Erythroblast (primary cell): ENCODE results near the gene FAM3C.
A peak's percentile ranks its signal among the peaks of the same experiment; 100 is the strongest.
"Not testable (repeated sequence)": the region's sequence is repeated elsewhere in the genome, so short reads cannot be mapped to it uniquely, and the experiment has no call there.

Experiments
- DNase-seq, 2 experiments: peaks; one replicate each; lab custom pipeline; 2025; lab: John Stamatoyannopoulos, UW
- GATA1 ChIP-seq: IDR thresholded peaks from 2 replicates; pipeline ENCODE4 v1.6.1; 2011; ENCODE audit warnings: low read depth, mild to moderate bottlenecking, control low read depth, low read length, moderate library complexity
- POLR2A ChIP-seq: IDR thresholded peaks from 2 replicates; pipeline ENCODE4 v1.6.1; 2011; ENCODE audit warnings: mild to moderate bottlenecking, low read length

The FAM3C gene

GRCh38 chr7:121323515-121324302, 72.4 kb downstream of the FAM3C start:
- DNase-seq = no peak
- no peak for TF ChIP-seq POLR2A
- no peak for TF ChIP-seq GATA1

GRCh38 chr7:121322460-121322859, 73.6 kb downstream of the FAM3C start:
- DNase-seq = no peak
- no peak for TF ChIP-seq GATA1
- TF ChIP-seq POLR2A = no peak

GRCh38 chr7:121315170-121315569, 80.9 kb downstream of the FAM3C start:
- DNase-seq = not testable (repeated sequence)

GRCh38 chr7:121313793-121314676, 82.1 kb downstream of the FAM3C start:
- DNase-seq = no peak
- TF ChIP-seq POLR2A (no peak), GATA1 (no peak)

- DNase-seq = no peak
- TF ChIP-seq GATA1 = no peak
- TF ChIP-seq POLR2A = no peak
These were observed 82.8 kb downstream of the FAM3C start for GRCh38 chr7:121313220-121313792.

- TF ChIP-seq GATA1 (no peak), POLR2A (no peak)
- DNase-seq = no peak
These were observed 89.0 kb downstream of the FAM3C start for GRCh38 chr7:121307021-121307574.

GRCh38 chr7:121306565-121306964, 89.5 kb downstream of the FAM3C start:
- TF ChIP-seq GATA1 = no peak
- no peak for TF ChIP-seq POLR2A
- DNase-seq = no peak

GRCh38 chr7:121305109-121305508, 91.0 kb downstream of the FAM3C start:
- DNase-seq = no peak
- no peak for TF ChIP-seq GATA1
- TF ChIP-seq POLR2A = no peak

- no peak for DNase-seq
- TF ChIP-seq GATA1 = no peak
- no peak for TF ChIP-seq POLR2A
These were observed 91.9 kb downstream of the FAM3C start for GRCh38 chr7:121304102-121304658.

- no peak for TF ChIP-seq GATA1
- no peak for TF ChIP-seq POLR2A
- peak in 1 of 2 experiments; percentile 20 for DNase-seq
These were observed 92.5 kb downstream of the FAM3C start for GRCh38 chr7:121303422-121304101.

- DNase-seq = no peak
- TF ChIP-seq POLR2A = no peak
These were observed 93.8 kb downstream of the FAM3C start for GRCh38 chr7:121302214-121302745.

- no peak for DNase-seq
- TF ChIP-seq POLR2A = no peak
- TF ChIP-seq GATA1 = no peak
These were observed 94.5 kb downstream of the FAM3C start for GRCh38 chr7:121301446-121302213.
